NCI-H1930 (cell line): ENCODE measurements around the gene TPM1.

ENCODE experiments used
- DNase-seq, 2 experiments: peaks; one replicate each; lab custom pipeline; 2025; lab: John Stamatoyannopoulos, UW

The TPM1 gene

GRCh38 chr15:63057468-63058345 lies 15.2 kb downstream of the TPM1 start:
- no peak for DNase-seq

DNA sequence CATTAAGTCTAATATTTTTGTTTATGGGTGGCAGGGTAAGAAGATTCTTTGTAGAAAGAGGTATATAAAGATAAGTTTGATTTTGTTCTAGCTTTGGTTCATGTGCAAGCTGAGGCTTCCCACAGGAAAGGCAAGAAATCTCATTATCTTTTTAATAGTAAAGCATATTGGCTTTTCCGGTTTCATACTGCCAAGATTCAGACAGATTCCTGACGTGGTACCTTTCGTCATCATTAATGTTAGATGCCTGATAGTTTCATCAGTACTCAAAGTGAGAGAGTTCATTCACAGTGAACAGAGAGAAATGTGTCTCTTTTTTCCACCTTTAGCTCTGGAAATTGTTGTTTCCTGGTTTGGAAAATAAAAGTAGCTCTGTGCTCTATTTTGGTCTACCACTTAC lies 16.5 kb downstream of the TPM1 start:
- no peak for DNase-seq

DNA sequence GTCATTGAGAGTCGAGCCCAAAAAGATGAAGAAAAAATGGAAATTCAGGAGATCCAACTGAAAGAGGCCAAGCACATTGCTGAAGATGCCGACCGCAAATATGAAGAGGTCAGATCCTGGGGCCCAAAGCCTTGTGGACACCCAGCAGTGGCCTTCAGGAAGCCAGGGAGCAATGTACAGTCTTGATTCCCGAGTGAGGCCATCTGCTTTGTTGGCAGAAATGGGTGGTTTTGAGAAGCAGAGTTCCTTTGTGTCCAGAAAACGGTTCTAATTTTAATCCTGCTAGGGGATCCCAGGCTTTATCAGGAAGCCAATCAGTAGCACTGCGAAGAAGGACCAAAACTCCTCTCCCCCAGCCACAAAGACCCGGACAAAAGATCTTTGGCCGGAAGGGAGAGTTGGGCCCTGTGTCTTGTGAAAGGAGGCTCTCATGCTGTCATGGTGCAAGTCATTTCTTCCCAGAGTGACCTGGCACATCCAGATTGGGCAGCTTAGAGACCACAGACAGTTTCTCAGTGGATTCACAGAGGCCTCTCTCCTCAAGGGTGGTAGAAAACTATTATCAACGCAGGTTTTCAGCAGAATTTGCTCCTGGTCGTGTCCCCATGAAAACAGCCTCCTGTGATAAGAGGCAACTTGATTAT lies 17.1 kb downstream of the TPM1 start:
- no peak for DNase-seq

GRCh38 chr15:63060699-63061098 lies 18.2 kb downstream of the TPM1 start:
- DNase-seq: no peak

DNA sequence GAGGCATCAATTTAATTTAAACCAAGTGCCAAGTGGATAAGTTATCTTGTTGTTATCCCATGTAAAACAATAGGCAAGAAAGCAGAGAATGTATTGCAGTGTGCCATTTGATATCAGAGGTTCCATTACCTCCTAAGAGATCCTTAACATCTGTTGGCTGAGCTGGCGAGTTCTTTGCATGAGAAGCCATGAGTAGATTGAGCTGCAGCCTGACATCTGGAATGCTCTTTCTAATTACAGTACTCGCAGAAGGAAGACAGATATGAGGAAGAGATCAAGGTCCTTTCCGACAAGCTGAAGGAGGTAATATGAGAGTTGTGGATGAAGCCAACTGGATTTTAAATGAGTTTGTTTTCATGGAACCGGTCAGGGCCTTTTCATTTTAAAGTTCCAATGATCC lies 19.4 kb downstream of the TPM1 start:
- no peak for DNase-seq

- DNase-seq: no peak
These were observed 20.7 kb downstream of the TPM1 start for GRCh38 chr15:63063164-63063756.

- DNase-seq: no peak
These were observed 21.4 kb downstream of the TPM1 start for GRCh38 chr15:63063877-63064409.

- DNase-seq: no peak
These were observed 23.0 kb downstream of the TPM1 start for GRCh38 chr15:63065262-63066221.

GRCh38 chr15:63066272-63066671 lies 23.7 kb downstream of the TPM1 start:
- no peak for DNase-seq

GRCh38 chr15:63067306-63067705 lies 24.8 kb downstream of the TPM1 start:
- no peak for DNase-seq

DNA sequence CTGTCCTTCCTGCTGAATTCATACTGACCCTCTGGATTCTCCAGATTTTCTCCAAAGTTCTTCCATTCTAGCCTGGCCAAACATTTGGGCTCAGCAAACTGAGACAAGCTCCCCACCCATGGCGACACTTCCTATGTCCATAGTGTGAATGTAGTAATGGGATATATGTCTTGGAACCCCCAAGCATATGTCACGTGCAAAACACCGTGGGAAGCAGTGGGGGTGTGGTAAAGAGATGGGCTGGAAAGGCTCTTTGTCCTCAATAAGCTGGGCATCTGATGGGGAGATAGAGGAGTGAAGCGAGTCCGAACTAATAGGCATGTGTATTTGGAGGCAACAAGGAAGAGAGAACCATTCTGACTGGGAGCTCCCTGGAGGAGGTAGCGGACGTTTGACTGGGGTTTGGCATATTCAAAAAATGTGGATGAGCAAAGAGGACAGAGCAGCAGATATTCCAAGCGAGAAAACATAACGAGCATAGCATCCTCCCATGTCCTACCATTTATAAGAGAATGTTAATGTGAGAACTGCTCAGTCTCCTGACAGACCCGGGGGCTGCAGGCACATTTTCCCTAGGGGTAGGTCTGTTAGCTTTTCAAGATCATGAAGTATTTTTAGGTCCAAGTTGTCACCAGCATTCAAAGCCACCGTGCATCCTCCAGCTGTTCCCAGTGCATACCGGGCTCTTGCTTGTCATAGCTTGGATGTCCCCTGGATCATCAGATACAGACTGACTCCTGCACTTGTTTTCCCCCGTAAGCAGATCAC lies 25.6 kb downstream of the TPM1 start:
- no peak for DNase-seq

DNA sequence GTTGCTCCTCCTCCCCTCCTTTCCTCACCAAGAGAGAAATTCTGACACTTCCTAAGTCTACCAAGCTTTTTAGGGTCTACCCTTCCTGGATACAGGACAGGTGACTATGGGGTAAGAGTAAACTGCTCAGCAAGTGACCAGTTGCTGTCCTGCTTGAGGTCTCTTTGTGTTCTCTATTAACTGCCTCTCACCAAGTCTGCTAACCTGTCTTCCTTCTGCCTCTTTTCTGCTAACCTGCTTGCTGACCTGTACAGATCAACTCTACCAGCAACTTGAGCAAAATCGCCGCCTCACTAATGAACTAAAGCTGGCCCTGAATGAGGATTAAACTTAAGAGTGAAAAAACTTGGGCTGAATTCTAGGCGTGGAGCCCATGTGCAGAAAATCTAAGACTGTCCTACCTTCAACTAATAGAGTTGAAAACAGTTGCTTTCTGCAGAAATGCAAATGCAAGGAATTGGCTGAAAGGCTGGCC lies 27.1 kb downstream of the TPM1 start:
- no peak for DNase-seq

DNA sequence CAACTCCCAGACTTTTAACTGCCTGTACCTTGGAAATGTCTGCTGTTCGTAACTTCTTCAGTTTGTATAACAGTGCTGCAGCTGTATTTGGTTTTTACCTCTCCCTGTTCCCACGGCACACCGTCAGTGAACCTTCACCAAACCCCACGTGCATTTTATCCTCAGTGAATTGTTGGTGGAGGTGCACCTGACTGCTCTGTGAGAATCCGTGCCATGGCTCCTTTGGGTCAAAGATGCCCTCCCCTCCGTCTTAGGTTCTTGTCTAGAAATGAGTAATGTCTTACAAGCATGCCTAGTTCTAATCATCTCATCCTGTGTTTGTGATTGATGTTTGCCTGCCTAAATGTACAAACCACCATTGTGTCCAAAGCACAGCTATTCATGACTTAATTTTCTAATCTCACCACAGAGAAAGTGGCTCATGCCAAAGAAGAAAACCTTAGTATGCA lies 28.2 kb downstream of the TPM1 start:
- DNase-seq: no peak

DNA sequence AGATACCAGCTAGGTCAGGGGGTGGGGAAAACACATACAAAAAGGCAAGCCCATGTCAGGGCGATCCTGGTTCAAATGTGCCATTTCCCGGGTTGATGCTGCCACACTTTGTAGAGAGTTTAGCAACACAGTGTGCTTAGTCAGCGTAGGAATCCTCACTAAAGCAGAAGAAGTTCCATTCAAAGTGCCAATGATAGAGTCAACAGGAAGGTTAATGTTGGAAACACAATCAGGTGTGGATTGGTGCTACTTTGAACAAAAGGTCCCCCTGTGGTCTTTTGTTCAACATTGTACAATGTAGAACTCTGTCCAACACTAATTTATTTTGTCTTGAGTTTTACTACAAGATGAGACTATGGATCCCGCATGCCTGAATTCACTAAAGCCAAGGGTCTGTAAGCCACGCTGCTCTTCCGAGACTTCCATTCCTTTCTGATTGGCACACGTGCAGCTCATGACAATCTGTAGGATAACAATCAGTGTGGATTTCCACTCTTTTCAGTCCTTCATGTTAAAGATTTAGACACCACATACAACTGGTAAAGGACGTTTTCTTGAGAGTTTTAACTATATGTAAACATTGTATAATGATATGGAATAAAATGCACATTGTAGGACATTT lies 28.9 kb downstream of the TPM1 start:
- DNase-seq: no peak

DNA sequence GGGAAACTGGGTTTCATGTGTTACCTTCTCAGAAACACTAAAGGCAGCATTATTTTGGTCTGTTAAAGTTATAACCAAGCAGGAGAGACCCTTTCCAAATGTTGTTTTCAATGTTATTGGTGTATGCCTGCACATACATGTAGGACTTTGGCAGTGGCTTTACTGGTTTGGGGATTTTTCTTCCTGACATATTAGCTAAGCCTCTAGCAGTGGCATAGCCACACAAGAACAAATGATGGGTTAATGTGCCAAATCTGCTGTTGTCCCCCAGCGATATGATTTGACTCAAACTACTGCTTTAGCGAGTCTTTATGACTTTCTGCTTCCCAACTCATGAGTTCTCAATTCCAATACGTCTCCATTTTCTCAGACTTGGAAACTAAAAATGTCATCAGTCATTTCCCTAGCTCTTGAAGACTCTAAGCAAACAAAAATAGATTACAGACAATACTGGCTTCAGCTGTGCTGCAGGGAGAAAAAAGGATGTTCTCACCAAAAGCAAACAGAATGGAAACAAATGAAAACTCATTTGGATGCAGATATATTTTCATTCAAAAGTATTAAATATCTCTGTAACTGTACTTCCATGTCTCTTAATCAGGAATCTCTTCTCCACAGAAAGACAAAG lies 29.6 kb downstream of the TPM1 start:
- no peak for DNase-seq

GRCh38 chr15:63072809-63073277 lies 30.3 kb downstream of the TPM1 start:
- DNase-seq: no peak

DNA sequence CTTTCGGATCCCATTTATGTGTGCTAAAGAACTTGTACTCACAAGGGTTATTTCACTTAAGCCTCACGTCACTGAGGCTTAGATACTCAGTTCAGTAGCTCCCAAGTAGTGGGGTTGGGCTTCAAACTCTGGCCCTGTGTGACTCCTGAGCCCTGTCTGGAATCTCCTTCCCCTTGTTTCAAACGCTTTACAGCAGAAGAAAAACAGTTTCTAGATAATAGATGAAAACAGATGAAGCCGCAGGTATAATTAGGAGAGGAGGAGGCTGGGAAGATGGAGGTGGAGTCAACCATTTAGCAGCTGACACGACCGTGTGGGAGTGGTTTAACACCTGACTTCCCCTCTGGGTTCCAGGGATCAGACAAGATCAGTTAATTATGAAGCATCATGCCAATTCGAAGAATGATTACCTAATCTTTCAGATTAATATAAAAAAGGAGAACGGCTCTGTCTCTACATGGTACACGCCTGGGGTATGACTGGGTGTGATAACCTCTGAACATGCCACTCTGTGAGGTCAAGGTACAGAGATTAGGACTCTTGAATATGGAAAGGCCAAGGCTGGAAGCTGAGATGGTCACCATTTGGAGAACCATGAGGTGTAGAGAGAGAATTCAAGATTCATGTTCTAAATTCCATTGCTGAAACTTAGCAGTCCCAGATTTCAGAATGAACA lies 31.1 kb downstream of the TPM1 start:
- DNase-seq: no peak

GRCh38 chr15:63075015-63075983 lies 32.8 kb downstream of the TPM1 start:
- DNase-seq: no peak
